Osteocyte (in vitro differentiated cells): Measurements from ENCODE around the gene RABIF. TPM values are rescaled to one million over a fixed set of nuclear protein-coding genes. Genes with fewer than 3 reads are reported as not detected.

ENCODE experiments used
- DNase-seq: peaks from one replicate; pipeline ENCODE4 v3.0.0; 2021; ENCODE audit warnings: mixed read lengths; ENCODE audit not compliant: unreplicated experiment; ENCODE audit errors: extremely low spot score
- H3K27ac Mint-ChIP-seq: one replicate; pipeline ENCODE4 v1.8.0; 2021; ENCODE audit warnings: mild to moderate bottlenecking, mixed read lengths; ENCODE audit not compliant: unreplicated experiment
- H3K27me3 Mint-ChIP-seq: one replicate; pipeline ENCODE4 v1.8.0; 2021; ENCODE audit warnings: mixed read lengths; ENCODE audit not compliant: unreplicated experiment
- H3K36me3 Mint-ChIP-seq: one replicate; pipeline ENCODE4 v1.8.0; 2021; ENCODE audit warnings: mixed read lengths; ENCODE audit not compliant: unreplicated experiment
- H3K4me1 Mint-ChIP-seq: one replicate; pipeline ENCODE4 v1.8.0; 2021; ENCODE audit warnings: mixed read lengths; ENCODE audit not compliant: unreplicated experiment
- H3K4me3 Mint-ChIP-seq: one replicate; pipeline ENCODE4 v1.8.0; 2021; ENCODE audit warnings: mild to moderate bottlenecking, moderate library complexity, mixed read lengths; ENCODE audit not compliant: unreplicated experiment
- H3K9me3 Mint-ChIP-seq: one replicate; pipeline ENCODE4 v1.8.0; 2021; ENCODE audit warnings: mixed read lengths; ENCODE audit not compliant: unreplicated experiment
- CTCF ChIP-seq: fragments of 200-600 bp; sonication (generic); IDR thresholded peaks from 2 replicates; pipeline ENCODE4 v1.5.0; 2021; ENCODE audit warnings: antibody characterized with exemption, mild to moderate bottlenecking, moderate library complexity
- total RNA-seq: library from RNA; stranded (reverse); gene quantifications from 2 replicates; pipeline ENCODE4 v1.2.1, GENCODE V29; 2021

RABIF gene
- total RNA-seq, 1 donor from 2014 or later = 13.9 TPM

DNA sequence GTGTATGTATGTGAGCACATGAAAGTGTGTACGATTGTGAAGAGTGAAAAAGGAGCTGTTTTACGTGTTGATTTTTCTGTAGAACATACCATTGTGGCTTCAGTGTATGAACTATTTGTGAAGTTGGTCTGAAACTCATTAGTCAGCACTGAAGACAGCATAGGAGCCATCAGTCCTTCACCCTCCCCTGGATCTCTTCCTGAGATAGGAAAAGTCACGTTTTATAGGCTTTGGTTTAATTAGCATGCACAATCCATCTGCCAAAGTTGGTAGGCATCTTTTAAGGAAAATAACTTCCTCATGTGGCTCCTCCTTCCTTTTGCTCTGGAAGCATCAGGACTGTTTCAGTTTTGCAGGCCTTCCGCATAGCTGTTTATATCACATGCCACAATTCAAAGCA, 1.4 kb upstream of the RABIF start:
- Mint-ChIP-seq H3K4me3 (no peak overlapping the region), H3K27ac (no peak overlapping the region), H3K27me3 (no peaks in the 10 kb centered on the region), H3K36me3 (peaks cover 28% of the 10 kb centered on the region), H3K9me3 (no peaks in the 10 kb centered on the region), H3K4me1 (peaks cover 17% of the 10 kb centered on the region)
- no peak for DNase-seq
- no peak for TF ChIP-seq CTCF

DNA sequence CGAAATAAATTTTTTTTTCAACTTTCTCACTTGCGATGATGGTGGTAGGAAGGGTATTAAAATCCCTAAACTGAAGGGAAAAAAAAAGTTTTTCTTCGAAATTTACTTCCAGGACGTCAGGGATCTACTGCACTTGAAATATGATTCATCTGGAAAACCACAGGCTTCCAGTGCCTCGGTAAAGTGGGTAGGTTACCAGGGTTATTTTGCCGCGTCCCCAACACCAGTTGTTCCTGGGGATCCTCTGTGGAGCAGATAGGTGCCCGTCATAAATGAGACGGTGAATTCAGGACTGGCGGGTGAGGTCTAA, 773 bp downstream of the RABIF start:
- Mint-ChIP-seq H3K27ac (peak overlapping the region; percentile 87), H3K36me3 (peaks cover 13% of the 10 kb centered on the region), H3K27me3 (no peaks in the 10 kb centered on the region), H3K9me3 (no peaks in the 10 kb centered on the region), H3K4me3 (peak overlapping the region; percentile 91), H3K4me1 (peaks cover 18% of the 10 kb centered on the region)
- no peak for TF ChIP-seq CTCF
- DNase-seq = no peak

DNA sequence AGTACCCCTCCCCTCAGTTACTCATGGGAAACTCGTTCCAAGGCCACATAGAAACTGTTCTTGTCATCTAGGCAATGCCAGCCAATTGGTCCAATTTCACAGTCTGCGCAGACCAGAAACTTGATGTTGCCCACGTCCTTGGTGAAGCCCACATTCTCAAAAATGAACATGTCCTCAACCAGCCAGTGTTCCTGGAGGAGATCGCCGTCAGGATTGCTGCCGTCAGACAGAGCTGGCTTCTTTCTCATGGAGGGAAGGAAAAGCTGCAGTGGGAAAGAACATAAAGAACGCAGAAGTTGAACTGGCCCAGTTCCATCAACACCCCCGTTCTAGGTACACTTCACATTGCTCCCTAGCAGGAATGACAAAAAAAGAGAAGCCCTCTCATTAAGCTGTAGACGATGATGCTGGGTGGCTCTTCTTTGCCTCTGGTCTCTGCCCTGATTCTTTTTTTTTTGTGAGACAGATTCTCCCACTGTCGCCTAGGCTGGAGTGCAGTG, 7.9 kb downstream of the RABIF start:
- peaks cover 1% of the 10 kb centered on the region for H3K4me1 Mint-ChIP-seq
- H3K9me3 Mint-ChIP-seq = no peaks in the 10 kb centered on the region
- H3K27ac Mint-ChIP-seq = no peak overlapping the region
- no peaks in the 10 kb centered on the region for H3K27me3 Mint-ChIP-seq
- H3K4me3 Mint-ChIP-seq = no peak overlapping the region
- no peak for TF ChIP-seq CTCF
- H3K36me3 Mint-ChIP-seq = peaks cover 17% of the 10 kb centered on the region
- no peak for DNase-seq

DNA sequence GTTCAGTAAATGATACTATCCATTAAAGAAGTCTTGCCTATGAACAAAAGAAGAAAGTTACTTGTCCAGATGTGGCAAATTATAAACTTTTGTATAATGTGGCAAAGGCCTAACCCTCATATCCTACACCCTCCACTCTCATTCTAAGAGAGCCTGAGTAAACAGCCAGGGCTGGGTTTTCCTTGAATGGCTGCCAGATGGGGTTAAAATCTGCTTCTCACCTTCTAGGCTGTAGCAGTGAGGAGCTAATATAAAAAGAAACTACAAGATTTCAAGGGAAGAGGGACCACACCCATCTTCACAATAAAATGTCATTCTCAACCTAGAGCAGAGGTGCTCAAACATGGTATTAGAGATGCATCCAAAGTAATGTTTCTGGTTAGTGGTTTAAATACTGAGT, 8.9 kb downstream of the RABIF start:
- no peaks in the 10 kb centered on the region for H3K9me3 Mint-ChIP-seq
- no peak overlapping the region for H3K27ac Mint-ChIP-seq
- no peak overlapping the region for H3K4me3 Mint-ChIP-seq
- H3K36me3 Mint-ChIP-seq = peaks cover 17% of the 10 kb centered on the region
- no peak for DNase-seq
- H3K4me1 Mint-ChIP-seq = peaks cover under 1% of the 10 kb centered on the region
- no peak for TF ChIP-seq CTCF
- H3K27me3 Mint-ChIP-seq = no peaks in the 10 kb centered on the region

- H3K27me3 Mint-ChIP-seq = no peaks in the 10 kb centered on the region
- no peaks in the 10 kb centered on the region for H3K4me1 Mint-ChIP-seq
- TF ChIP-seq CTCF = no peak
- H3K4me3 Mint-ChIP-seq = no peak overlapping the region
- peaks cover 17% of the 10 kb centered on the region for H3K36me3 Mint-ChIP-seq
- no peak overlapping the region for H3K27ac Mint-ChIP-seq
- H3K9me3 Mint-ChIP-seq = no peaks in the 10 kb centered on the region
- DNase-seq = no peak
Measured at GRCh38 chr1:202879128-202879527, 9.8 kb downstream of the RABIF start.
